Colonic mucosa (tissue), 4 donors: ENCODE data around the gene FBXO48. TPM values are rescaled to one million over a fixed set of nuclear protein-coding genes. Genes with fewer than 3 reads are reported as not detected.

Source experiments
- DNase-seq: peaks from one replicate; pipeline ENCODE4 v3.0.0-alpha.2; 2020
- H3K27ac ChIP-seq: fragments of 200-600 bp; one replicate; pipeline ENCODE4 v1.8.0; 2021
- H3K27me3 ChIP-seq: fragments of 200-600 bp; one replicate; pipeline ENCODE4 v1.8.0; 2021
- H3K36me3 ChIP-seq: fragments of 200-600 bp; one replicate; pipeline ENCODE4 v1.8.0; 2021
- H3K4me1 ChIP-seq: fragments of 200-600 bp; one replicate; pipeline ENCODE4 v1.8.0; 2021; ENCODE audit warnings: mild to moderate bottlenecking
- H3K4me3 ChIP-seq: fragments of 200-600 bp; one replicate; pipeline ENCODE4 v1.8.0; 2021
- H3K9ac ChIP-seq, 2 donors: one replicate each; pipeline ENCODE4 v1.7.0; 2013; ENCODE audit warnings: control low read depth in 2 of 2, low read depth in 2 of 2, low read length in 2 of 2
- H3K9me3 ChIP-seq: fragments of 200-600 bp; one replicate; pipeline ENCODE4 v1.8.0; 2021
- CTCF ChIP-seq: fragments of 200-600 bp; IDR thresholded peaks from one replicate; pipeline ENCODE4 v1.8.0; 2022; ENCODE audit warnings: antibody characterized with exemption, mild to moderate bottlenecking
- intact Hi-C: fragments of 100-400 bp; cut with DNase I; formaldehyde crosslinking; loops from one replicate; pipeline ENCODE4 v1.14.1; 2022
- total RNA-seq, 2 donors: library from RNA; stranded (reverse); fragmentation: NEBNext Ultra II Directional in 1 of 2; extraction: Animal tissue kit (Norgen Biotek cat#: 25700) in 1 of 2; gene quantifications; one replicate each; pipeline ENCODE4 v1.2.1, GENCODE V29; 2021
- donor health status: healthy.
- donor health status: DM: no; HTN: no; CAD: no.
- donor health status: DM: no; HTN: no; CAD: no.

Gene FBXO48
- total RNA-seq, 2 donors from 2014 or later, result 1.5 to 2.3 TPM

GRCh38 chr2:68434981-68435380, 32.1 kb downstream of the FBXO48 start:
- no peaks in the 10 kb centered on the region for H3K9me3 ChIP-seq
- DNase-seq, result no peak

DNA sequence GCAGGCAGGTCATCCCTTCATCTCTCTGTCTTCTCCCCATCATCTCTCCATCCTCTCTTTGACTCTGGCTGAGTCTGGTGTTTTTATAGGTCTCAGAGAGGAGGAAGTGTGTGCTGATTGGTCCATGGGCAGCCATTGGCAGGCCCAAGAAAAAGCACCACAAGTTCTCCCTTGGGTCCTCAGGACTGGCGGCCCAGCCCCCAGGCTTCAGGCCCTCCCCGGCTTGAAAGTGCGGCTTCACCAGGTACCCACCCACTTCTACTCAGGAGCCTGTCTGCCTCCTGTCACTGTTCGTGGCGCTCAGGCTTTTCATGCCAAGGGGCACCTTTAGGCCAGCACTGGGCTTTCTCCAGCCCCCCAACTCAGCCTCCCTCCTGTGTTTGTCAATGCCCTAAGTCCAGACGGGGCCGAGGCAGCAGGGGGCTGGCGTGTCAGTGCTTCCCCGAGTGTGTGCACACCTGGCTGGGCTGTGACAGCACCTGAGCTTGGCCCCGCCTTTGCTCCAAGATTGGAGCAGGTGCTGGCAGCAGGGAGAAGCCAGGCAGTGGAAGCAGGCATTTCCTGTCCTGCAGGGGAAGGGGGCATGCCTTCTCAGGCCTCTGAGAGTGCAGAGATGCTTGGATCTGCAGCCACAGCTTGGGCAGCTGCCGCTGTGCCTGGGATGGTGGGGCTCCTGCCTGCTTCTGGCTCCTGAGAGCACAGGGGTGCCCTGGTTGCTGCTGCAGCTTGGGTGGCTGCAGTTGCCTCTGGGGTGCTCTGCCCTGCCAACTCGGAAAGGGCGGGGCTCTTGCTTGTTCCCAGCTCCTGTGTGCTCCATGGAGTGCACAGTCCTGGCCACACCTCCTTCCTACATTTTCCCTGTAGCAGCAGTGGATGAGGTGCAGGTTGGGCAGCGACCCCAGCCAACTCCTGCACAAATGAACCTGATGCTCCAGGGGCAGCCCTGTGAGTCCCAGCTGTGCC, 34.1 kb downstream of the FBXO48 start:
- Histone ChIP-seq H3K36me3 (no peaks in the 10 kb centered on the region), H3K9ac (no peak overlapping the region), H3K9me3 (no peaks in the 10 kb centered on the region), H3K27me3 (no peaks in the 10 kb centered on the region), H3K27ac (no peak overlapping the region), H3K4me1 (no peaks in the 10 kb centered on the region), H3K4me3 (no peak overlapping the region)
- intact Hi-C loops, result no loop called here
- TF ChIP-seq CTCF, result no peak
- DNase-seq, result no peak

More at GRCh38 chr2:68434981-68435380, 32.1 kb downstream of the FBXO48 start:
- Histone ChIP-seq H3K27me3 (no peaks in the 10 kb centered on the region), H3K36me3 (no peaks in the 10 kb centered on the region), H3K9ac (no peak overlapping the region), H3K4me3 (no peak overlapping the region), H3K4me1 (no peaks in the 10 kb centered on the region), H3K27ac (no peak overlapping the region)
- TF ChIP-seq CTCF, result no peak
- intact Hi-C loops, result no loop called here

DNA sequence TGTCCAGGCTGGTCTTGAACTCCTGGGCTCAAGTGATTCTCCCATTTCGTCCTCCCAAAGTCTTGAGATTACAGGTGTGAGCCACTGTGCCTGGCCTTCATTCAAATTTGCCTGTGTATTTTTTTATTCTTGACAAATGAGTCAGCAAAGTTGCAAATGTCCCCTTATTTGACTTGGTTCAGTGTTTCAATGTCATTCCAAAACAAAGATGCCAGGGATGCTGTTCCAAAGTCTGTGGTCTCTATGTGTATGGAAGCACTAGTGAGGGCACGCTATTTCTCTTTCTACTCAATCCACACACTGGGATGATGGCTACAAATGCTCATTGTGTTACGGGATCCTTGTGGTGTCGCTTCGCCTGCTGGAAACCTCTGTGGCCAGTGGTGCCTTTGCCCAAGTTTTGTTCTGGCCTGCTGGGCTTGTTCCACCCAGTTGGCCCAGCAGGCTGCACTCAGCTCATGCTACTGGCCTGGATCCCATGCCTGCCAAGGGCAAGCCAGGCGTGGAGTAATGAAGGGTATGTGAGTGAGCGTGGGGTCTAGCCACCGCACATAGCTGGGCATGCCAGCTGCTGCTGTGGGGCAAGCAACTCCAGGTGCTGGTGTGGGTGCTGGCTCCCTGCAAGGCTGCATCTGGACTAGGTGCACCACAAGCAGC, 35.6 kb downstream of the FBXO48 start:
- intact Hi-C loops, result no loop called here
- Histone ChIP-seq H3K9me3 (no peaks in the 10 kb centered on the region), H3K27ac (no peak overlapping the region), H3K36me3 (no peaks in the 10 kb centered on the region), H3K9ac (no peak overlapping the region), H3K27me3 (no peaks in the 10 kb centered on the region), H3K4me3 (no peak overlapping the region), H3K4me1 (no peaks in the 10 kb centered on the region)
- DNase-seq, result no peak
- TF ChIP-seq CTCF, result no peak

- H3K4me1 ChIP-seq, result no peaks in the 10 kb centered on the region
- TF ChIP-seq CTCF, result no peak
- H3K4me3 ChIP-seq, result no peak overlapping the region
- no peaks in the 10 kb centered on the region for H3K27me3 ChIP-seq
- no peaks in the 10 kb centered on the region for H3K9me3 ChIP-seq
- no peaks in the 10 kb centered on the region for H3K36me3 ChIP-seq
- no peak overlapping the region for H3K9ac ChIP-seq
- no peak for DNase-seq
- intact Hi-C loops, result no loop called here
- H3K27ac ChIP-seq, result no peak overlapping the region
These were observed 37.7 kb downstream of the FBXO48 start for GRCh38 chr2:68429311-68429826.

DNA sequence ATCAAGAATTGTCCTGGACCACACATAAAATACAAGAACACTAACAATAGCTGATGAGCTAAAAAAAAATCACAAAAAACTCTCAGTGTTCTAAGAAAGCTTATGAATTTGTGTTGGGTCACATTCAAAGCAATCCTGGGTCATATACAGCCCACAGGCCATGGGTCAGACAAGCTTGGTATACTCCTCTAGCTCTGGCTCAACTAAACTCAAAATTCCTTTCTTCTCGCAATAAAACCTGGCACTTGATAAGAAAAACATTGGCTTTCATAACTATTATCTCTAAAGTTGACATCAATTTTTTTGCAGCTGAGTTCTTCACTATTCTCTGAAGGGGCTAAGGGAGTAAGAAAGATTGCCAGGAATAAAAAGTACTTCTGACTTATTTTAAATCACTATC, 38.3 kb downstream of the FBXO48 start:
- H3K27ac ChIP-seq, result no peak overlapping the region
- H3K27me3 ChIP-seq, result no peaks in the 10 kb centered on the region
- intact Hi-C loops, result no loop called here

More for the DNA sequence above, 38.3 kb downstream of the FBXO48 start:
- no peak for TF ChIP-seq CTCF
- DNase-seq, result no peak
- Histone ChIP-seq H3K9me3 (no peaks in the 10 kb centered on the region), H3K9ac (no peak overlapping the region), H3K4me1 (no peaks in the 10 kb centered on the region), H3K36me3 (no peaks in the 10 kb centered on the region), H3K4me3 (no peak overlapping the region)
